Stimulated activated CD8-positive, alpha-beta memory T cell treated with anti-CD3 and anti-CD28 coated beads, Interleukin-4, amount 100 ng/mL, for 24 hours (primary cell): ENCODE measurements around the gene COL25A1.
"Not testable (repeated sequence)": the region's sequence is repeated elsewhere in the genome, so short reads cannot be mapped to it uniquely, and the experiment has no call there.

Source experiments
- DNase-seq: peaks from one replicate; pipeline ENCODE4 v3.0.0-alpha.2; 2020; ENCODE audit warnings: low read depth

COL25A1 gene

GRCh38 chr4:109049926-109050325, 252.5 kb downstream of the COL25A1 start:
- DNase-seq, result no peak

DNA sequence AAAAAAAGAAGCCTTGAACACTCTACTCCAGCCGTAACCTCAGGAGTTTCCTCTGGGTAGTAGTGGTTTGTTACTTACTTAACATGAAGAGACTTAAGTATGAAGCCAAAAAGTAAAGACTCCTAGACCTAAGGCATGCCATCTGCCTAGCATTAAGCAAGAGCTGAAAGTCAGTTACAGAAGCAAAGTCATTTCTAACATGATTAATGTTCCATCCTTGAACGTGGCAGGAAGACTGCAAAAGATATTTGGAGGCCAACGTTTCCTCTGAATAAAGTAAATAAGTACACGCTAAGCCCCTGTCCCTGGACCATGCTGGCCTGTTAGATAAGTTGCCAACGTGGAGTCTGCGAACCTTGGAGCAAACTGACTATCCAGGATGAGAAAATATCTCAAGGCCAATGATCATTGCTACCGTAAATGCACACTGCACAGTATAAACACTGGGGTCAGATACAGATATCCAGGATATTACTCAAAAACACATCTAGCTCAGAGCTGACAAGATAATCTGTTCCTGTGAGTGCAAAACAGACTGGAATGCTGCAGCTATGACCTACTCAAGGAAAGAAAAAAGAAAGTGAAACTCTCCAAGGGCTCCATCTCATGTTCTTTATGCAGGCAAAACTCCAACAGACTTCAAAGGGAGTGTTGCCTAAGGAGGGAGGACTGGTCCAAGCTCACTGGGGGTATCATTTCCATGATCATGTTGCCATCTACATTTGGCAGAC, 255.8 kb downstream of the COL25A1 start:
- no peak for DNase-seq

DNA sequence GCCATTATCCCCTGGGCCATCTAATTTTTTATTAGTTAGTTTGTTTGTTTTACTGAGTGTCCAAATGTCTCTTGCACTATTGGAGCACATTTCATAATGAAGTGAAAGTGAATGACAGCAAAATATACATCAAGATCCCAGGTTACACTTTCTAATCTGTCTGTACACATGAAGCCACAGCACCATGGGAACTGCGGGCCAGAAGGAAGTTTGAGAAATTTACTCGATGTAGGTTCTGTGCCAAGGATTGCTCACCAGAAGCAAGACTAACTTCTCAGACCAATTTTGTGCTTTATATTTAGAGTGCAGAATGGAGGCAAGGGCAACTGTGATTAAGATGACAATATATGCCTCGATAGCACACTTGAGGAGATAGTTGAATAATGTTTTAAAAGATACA, 258.0 kb downstream of the COL25A1 start:
- no peak for DNase-seq

DNA sequence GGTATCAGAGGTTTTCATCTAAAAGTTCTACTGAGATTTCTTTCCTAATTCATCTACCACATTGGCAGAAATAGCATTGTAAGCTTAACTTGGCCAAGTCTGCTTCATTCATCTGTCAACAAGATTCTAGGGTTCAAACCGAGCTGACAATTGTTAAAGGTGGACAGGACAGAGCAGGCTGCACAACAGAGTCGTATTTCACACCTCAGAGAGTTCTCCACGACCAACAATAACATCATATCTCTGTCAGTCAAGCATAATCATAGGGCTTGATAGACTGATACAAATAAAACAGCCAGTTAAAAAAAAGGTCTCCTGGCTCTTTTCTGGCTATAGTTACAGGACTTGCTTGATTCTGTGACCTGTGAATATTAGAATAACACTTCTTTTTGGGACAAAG, 259.2 kb downstream of the COL25A1 start:
- DNase-seq, result no peak

DNA sequence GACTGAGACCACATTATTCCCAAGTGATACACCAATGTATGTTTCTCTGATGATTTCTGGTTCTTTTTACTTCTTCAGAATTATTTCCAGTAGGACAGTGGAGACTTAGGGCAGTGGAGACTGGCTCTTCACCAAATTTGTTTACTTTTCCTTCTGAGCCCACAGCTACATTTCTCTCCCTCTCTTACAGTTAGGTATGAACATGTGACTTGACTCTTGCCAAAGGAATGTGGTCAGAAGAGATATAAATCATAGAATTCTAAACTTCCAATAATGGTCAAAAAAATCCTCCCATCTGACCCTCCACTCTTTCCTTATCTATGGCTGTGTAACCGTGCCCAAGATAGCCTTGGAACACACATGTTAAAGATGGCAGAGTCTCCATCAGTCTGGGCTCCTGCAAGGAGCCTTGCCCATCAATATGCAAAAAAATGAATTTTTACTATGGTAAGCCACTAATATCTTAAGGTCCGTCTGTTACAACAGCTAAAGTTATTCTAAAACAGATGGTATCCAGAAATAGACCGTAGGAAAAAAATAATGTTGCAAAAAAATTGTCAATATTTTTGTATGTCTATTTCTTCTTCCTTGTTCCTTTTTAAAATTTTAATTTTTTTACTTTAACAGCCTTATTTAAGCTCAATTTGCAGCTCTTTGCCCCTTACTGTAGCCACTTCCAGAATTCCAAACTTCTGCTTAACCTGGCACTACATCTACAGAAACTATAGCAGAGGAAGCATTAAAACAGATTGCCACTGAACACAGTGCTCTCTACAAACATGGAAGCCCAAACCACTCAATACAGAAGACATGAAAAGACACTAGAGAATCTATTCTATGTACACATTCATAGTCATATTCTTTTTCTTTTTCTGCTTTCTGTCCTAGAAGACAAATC, 260.7 kb downstream of the COL25A1 start:
- no peak for DNase-seq

GRCh38 chr4:109040441-109040840, 262.0 kb downstream of the COL25A1 start:
- DNase-seq, result no peak

DNA sequence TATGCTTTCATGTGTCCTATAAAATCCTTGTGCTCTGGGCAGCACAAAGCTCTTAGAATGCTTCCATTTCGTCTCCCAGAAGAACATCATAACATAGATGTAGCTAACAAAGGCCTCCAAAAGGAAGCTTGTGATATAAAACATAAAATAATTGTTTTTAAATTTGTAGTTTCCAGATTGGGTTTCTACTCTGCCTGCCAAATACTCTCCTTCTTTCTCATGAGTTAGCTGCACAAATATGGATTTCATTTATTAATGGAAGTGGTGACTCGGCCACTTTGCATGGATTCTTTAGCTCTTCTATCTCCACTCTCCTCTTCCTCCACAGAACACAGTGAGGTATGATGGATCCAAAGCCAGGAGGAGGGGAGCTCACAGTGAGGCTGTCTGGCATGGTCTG, 265.4 kb downstream of the COL25A1 start:
- DNase-seq, result no peak

DNA sequence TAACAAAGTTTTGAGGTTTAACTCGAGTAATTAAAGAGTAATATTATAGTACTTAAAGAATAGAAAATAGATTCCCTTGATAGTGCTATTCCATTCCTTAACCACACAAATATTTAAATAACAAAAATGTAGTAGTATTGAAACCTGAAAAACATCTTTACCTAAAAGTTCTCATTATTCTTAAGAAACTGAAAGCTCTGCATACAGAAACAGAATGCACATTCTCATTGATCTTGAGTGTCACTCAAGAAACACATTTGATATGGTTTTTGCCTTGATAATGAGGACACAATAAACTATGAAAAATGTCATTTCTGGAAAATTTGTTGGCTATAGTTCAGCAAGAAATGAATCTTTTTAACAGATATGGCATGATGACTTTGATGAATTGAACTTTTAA, 268.5 kb downstream of the COL25A1 start:
- DNase-seq, result no peak

GRCh38 chr4:109032671-109033070, 269.8 kb downstream of the COL25A1 start:
- DNase-seq, result no peak

- DNase-seq, result no peak
Measured at GRCh38 chr4:109029987-109030386, 272.5 kb downstream of the COL25A1 start.

- DNase-seq, result no peak
Measured at GRCh38 chr4:109027016-109027500, 275.4 kb downstream of the COL25A1 start.

- no peak for DNase-seq
Measured at GRCh38 chr4:109026588-109026987, 275.9 kb downstream of the COL25A1 start.

GRCh38 chr4:109025471-109026076, 276.9 kb downstream of the COL25A1 start:
- no peak for DNase-seq

- DNase-seq, result no peak
Measured at GRCh38 chr4:109022961-109023360, 279.5 kb downstream of the COL25A1 start.

DNA sequence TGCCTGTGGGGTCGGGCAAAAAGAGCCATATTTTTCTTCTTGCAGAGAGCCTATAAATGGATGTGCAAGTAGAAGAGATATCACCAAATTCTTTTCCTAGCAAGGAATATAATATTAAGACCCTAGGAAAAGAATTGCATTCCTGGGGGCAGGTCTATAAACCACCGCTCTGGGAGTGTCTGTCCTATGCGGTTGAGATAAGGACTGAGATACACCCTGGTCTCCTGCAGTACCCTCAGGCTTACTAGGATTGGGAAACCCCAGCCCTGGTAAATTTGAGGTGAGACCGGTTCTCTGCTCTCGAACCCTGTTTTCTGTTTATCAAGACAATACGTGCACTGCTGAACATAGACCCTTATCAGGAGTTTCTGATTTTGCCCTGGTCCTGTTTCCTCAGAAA, 280.8 kb downstream of the COL25A1 start:
- DNase-seq, result not testable (repeated sequence)

- no peak for DNase-seq
Measured at GRCh38 chr4:109020861-109021260, 281.6 kb downstream of the COL25A1 start.

- no peak for DNase-seq
Measured at GRCh38 chr4:109016200-109016599, 286.3 kb downstream of the COL25A1 start.

DNA sequence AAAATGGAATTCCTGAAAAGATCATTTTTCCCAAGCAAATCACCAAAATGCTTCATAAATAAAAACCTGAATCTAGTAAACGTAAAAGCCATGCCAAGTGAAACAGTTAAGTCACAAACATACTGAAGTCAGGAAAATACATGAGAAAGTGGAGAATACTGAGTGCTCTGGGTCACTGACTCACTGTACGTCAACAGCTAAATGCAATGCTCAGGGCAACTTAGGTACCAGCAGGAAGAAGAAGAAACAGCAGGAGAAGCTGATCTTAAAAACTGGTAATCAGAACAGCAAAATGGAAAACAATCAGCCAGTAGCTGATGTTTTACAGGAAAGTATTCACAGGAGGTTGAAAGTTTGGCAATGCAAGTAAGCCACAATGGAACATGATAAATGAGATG, 287.0 kb downstream of the COL25A1 start:
- DNase-seq, result no peak

DNA sequence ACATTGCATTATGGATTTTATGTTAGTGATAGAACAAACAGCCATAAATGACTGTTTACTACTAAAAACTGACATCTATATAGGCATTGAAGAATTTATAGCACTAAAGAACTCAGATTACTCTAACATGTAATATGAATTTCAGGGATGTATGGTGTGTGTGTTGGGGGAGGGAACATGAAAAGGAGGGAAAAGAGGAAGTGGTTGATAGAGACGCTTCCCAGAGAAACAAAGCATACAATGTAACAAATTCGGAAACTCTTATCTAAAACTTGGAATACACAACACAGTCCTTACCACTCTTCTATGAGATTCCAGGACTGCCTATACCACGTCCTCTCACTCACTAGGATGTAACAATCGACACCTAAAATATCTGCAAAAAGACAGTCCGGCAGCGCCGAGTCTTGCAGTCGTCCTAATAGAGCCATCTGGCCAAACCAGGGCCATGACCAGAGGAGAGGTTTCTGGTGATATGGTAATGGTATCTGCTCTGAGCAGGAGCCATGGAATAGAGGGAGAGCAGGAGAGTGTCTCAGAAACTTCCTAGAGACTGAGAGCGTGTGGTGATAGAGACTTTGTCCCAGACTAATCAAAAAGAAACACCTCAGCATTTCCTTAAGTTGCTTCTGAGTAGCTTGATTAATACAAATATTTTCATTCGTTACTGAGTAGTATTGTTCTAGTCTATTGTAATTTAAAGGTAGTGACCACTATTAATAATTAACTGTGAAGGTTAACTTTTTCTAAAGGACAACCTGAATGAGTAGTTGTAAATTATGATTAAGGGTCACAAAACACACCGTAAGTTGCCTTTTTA, 287.7 kb downstream of the COL25A1 start:
- DNase-seq, result no peak

DNA sequence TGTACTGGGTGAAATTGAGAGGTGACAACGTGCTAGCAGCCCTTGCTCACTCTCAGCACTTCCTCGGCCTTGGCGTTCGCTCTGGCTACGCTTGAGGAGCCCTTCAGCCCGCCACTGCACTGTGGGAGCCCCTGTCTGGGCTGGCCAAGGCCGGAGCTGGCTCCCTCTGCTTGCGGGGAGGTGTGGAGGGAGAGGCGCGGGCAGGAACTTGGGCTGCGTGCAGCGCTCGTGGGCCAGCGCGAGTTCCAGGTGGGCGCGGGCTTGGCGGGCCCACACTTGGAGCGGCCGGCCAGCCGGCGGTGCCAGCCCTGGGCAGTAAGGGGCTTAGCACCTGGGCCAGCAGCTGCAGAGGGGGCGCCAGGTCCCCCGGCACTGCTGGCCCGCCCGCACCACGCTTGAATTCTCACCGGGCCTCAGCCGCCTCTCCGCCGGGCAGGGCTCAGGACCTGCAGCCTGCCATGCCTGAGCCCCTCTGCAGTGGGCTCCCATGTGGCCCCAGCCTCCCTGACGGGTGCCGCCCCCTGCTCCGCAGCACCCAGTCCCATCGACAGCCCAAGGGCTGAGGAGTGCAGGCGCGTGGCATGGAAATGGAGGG, 290.1 kb downstream of the COL25A1 start:
- no peak for DNase-seq

GRCh38 chr4:109011241-109012026, 291.0 kb downstream of the COL25A1 start:
- no peak for DNase-seq
